GM19467 (cell line): ENCODE data around the gene KRTAP19-1.
"Not testable (repeated sequence)": the region's sequence is repeated elsewhere in the genome, so short reads cannot be mapped to it uniquely, and the experiment has no call there.

ENCODE experiments used
- ATAC-seq: cut with Tn5 transposase; IDR thresholded peaks from one replicate; pipeline ENCODE4 v1.9.1; 2021; ENCODE audit warnings: mild to moderate bottlenecking, moderate library complexity; ENCODE audit not compliant: unreplicated experiment

KRTAP19-1 gene

GRCh38 chr21:30480145-30480544, at the start of gene KRTAP19-1:
TSS of gene KRTAP19-1 (minus strand) at chr21:30480367. CDS start at chr21:30480317, 50 bp downstream.
- no peak for ATAC-seq

GRCh38 chr21:30518876-30519275, 38.7 kb upstream of the KRTAP19-1 start:
- no peak for ATAC-seq

- ATAC-seq, result no peak
Measured at GRCh38 chr21:30515681-30516080, 35.5 kb upstream of the KRTAP19-1 start.

DNA sequence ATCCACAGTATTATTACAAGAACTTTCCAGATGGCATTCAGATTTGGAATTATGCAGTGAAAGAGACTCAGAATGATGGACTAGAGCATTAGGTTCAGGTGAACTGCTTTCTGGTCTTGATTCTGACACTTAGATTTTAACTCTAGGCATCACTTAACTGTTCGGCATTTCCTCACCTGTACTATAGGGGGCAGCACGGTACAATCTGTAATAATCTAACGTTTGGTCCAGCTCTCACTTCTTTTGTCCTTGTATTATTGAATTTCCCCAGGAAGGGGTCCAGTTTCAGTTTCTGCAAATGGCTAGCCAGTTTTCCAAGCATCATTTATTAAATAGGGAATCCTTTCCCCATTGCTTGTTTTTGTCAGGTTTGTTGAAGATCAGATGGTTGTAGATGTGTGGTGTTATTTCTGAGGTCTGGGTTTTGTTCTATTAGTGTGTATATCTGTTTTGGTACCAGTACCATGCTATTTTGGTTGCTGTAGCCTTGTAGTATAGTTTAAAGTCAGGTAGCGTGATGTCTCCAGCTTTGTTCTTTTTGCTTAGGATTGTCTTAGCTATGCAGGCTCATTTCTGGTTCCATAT, 25.5 kb upstream of the KRTAP19-1 start:
- not testable (repeated sequence) for ATAC-seq

DNA sequence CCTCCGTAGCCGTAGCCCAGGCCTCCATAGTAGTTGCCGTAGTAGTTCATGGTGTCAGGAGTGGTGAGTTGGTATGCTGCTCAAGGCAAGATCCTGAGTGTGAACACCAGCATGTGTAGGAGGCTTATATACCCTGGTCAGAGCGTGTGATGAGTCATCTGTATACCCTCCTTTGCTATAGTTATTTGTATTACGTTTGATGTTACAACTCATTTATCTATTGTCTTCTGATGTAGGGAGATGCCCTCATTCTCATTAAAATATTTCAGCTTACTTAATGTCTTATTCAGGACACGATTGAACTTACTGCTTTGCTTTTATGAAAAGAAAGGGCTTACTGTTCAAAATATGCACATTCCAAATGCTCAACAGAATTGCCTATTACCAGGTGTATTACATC, 21.9 kb upstream of the KRTAP19-1 start, which contains the start of gene KRTAP19-5:
TSS of gene KRTAP19-5 (minus strand) at position 101 of the 400 bp plus-strand sequence. CDS start at position 50, 51 bp downstream.
- ATAC-seq, result no peak

DNA sequence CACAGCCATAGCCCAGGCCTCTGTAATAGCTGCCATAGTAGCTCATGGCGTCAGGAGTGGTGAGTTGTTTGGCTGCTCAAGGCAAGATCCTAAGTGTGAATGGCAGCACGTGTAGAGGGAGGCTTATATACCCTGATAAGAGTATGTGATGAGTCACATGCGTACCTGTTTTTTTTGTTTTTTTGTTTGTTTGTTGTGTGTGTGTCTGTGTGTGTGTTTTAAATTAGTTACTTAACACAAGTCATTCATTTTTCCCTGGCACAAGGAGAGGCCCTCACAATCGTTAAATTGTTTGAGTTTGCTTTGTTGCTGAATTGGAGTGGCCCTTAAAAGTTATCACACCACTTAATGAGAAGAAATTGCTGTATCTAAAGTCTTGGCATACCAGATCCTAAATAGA, 16.9 kb upstream of the KRTAP19-1 start, which contains the start of gene KRTAP19-4:
TSS of gene KRTAP19-4 (minus strand) at position 101 of the 400 bp plus-strand sequence. CDS start at position 46, 55 bp downstream.
- no peak for ATAC-seq

GRCh38 chr21:30491963-30492428, 11.8 kb upstream of the KRTAP19-1 start, which contains the start of gene KRTAP19-3:
TSS of gene KRTAP19-3 (minus strand) at chr21:30492013. CDS start at chr21:30491957, 56 bp downstream.
- ATAC-seq, result no peak

GRCh38 chr21:30487336-30487735, 7.2 kb upstream of the KRTAP19-1 start, which contains the start of gene KRTAP19-2:
TSS of gene KRTAP19-2 (minus strand) at chr21:30487436. CDS start at chr21:30487348, 88 bp downstream.
- no peak for ATAC-seq

DNA sequence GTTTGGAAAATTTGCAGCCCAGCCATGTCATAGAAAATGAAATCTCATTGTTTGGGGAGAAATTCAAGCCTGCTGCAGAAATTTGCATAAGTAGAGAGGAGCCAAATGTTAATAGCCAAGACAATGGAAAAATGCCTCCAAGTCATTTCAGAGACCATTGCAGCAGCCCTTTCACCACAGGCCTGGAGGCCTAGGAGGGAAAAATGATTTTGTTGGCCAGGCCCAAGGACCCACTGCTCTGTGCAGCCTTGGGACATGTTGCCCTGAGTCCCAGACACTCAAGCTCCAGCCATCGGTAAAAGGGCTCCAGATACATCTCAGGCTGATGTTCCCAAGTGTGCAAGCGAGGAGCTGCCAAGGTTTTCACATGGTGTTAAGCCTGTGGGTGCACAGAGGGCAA, 6.0 kb upstream of the KRTAP19-1 start:
- no peak for ATAC-seq

- no peak for ATAC-seq
Measured at GRCh38 chr21:30482130-30482529, 2.0 kb upstream of the KRTAP19-1 start.

DNA sequence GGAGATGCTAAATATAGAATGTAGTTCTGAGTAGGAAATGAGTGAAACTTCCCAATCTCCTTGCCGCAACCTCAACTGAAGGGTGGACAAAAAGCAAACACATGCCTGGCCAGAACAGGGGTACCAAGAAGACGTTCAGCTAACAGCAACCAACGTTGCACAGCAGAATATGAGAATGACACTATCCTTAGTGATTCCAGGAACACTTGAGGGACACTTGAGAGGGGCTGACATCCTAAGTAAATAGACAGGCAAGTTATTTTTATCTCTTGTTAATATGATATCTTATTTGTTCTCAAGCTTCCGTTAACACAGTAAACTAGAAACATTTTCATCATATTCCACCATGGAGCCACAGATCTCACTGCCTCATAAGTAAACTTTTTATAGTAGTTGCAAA, 908 bp downstream of the KRTAP19-1 start:
- no peak for ATAC-seq

DNA sequence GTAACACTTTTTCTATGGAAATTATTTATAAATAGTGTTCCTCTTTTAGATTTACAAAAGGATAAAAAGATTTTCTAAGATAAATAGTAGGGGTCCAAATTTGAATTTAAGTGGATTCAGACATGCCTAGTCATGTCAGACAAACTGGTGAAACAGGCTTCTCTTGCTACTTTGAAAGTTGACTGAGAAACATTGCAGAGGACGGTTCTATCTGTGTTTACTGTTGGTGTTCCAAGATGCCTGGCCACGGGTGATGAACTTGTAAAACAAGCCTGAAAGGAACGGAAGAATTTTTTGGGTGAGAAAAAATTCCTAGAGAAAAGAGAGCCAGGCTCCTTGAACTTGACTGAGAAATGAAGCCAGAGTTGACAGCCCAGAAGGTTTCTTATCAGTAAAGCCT, 2.2 kb downstream of the KRTAP19-1 start:
- ATAC-seq, result no peak

- no peak for ATAC-seq
Measured at GRCh38 chr21:30468900-30469714, 11.1 kb downstream of the KRTAP19-1 start.

DNA sequence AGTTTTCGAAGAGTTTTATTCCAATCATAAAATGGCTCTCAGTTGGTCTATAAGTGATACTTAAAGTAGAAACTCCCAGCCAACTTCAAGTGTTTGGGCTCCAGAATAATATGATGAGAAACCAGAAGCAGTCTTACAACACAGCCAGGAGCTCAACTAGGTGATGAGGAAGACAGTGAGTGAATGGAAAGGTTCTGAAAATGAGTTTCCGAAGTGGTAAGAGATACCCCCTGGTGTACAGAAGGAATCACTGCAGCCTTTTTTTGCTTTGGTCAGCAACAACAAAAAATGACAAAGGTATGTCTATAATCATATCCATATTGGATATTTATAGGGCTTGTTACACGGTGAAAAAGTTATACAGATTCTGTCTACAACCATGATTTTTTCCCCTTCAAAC, 16.5 kb downstream of the KRTAP19-1 start:
- ATAC-seq, result no peak

- ATAC-seq, result no peak
Measured at GRCh38 chr21:30448514-30448913, 31.7 kb downstream of the KRTAP19-1 start.

- ATAC-seq, result no peak
Measured at GRCh38 chr21:30447056-30447455, 33.1 kb downstream of the KRTAP19-1 start.

GRCh38 chr21:30444204-30444603, 36.0 kb downstream of the KRTAP19-1 start:
- no peak for ATAC-seq

- ATAC-seq, result no peak
Measured at GRCh38 chr21:30443226-30443625, 36.9 kb downstream of the KRTAP19-1 start.

DNA sequence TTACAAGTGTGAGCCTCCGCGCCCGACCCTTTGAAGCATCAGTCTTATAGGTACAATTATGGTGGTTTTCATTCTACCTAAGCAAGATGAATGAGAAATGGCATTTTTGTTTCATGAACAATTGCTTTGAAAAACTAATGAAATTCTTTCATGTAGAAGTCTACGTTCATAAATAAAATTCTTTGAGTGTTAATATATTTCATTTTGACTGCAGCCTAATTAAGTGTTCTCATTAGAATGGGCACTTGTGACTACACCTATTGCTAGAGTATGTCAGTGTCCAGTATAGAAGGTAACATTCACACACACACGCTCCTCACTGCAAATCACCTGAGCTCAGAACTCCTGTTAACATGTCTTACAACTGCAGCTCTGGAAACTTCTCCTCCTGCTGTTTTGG, 40.2 kb downstream of the KRTAP19-1 start, which contains the start of gene KRTAP15-1:
TSS of gene KRTAP15-1 (plus strand) at position 301 of the 400 bp plus-strand sequence. CDS start at position 354, 53 bp downstream.
- no peak for ATAC-seq

DNA sequence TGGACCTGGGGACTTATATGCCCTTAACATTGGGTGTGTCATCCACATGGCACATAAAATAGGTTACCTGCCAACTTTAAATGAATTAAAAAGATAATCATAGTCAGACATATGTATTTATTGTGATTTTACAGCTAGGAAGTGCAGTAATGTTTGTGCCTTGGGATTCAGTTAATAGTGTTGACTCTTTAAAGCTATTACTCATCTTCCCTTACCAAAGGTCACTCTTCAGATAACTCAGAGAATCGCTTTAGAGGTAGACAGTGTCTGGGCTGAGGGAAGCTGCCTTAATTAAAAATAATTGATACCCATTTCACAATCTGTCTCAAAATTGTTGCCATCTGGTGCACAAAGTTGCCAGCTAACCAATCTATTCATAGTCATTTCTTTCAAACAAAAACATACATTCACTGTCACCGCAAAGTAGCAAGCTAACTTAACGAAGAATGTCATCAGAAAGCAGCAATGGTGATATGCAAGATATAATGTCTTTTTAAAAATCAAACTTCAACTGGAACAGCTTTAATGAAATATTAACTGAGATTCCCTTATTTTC, 43.1 kb downstream of the KRTAP19-1 start:
- ATAC-seq, result no peak

DNA sequence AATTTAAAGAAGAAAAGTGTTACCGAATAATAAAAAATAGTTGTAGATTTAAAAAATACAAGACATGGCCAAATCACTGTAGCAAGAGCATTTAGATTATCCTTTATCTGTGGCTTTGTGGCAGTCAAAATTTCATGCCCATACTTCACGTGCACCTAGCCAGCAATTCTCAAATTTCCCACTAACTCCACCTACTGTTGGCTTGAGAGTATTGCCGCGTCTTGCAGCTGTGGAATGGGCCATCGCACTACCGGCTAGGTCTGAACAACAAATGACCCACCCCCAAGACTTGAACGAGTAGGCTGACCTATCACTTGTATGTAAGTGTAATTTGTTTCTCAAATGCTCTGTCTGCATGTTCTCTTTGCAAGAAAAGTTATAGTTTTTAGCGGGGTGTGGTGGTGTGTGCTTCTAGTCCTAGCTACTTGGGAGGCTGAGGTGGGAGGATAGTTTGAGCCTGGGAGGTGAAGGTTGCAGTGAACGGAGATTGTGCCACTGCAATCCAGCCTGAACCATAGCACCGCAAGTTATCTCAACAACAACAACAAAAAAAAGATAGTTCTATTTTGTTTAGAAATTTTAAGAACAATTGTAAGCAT, 46.0 kb downstream of the KRTAP19-1 start:
- ATAC-seq, result peak; percentile 64
